ENCODE results near the gene COX6A2. TPM values are rescaled to one million over a fixed set of nuclear protein-coding genes. Genes with fewer than 3 reads are reported as not detected.

The COX6A2 gene
- total RNA-seq, 1 experiment from 2014 or later: not detected

GRCh38 chr16:31453255-31454204, 25.4 kb upstream of the COX6A2 start:
- peaks cover 38% of the 10 kb centered on the region for H3F3A ChIP-seq (ENCODE audit: insufficient read depth, low read depth)
- H3K4me2 ChIP-seq: peak overlapping the region; percentile 60
- no peaks in the 10 kb centered on the region for H3K9me2 ChIP-seq (ENCODE audit: insufficient read depth)
- H3K27ac ChIP-seq: peak overlapping the region; percentile 75
- no peaks in the 10 kb centered on the region for H3K36me3 ChIP-seq (ENCODE audit: low read depth)
- BruUV-seq (replicated peaks): TSS peak; percentile 52
- no peak for TF ChIP-seq EZH2 (IDR thresholded peaks at IDR 0.05; ENCODE audit: low read depth)
- TF ChIP-seq, protein P1, sequence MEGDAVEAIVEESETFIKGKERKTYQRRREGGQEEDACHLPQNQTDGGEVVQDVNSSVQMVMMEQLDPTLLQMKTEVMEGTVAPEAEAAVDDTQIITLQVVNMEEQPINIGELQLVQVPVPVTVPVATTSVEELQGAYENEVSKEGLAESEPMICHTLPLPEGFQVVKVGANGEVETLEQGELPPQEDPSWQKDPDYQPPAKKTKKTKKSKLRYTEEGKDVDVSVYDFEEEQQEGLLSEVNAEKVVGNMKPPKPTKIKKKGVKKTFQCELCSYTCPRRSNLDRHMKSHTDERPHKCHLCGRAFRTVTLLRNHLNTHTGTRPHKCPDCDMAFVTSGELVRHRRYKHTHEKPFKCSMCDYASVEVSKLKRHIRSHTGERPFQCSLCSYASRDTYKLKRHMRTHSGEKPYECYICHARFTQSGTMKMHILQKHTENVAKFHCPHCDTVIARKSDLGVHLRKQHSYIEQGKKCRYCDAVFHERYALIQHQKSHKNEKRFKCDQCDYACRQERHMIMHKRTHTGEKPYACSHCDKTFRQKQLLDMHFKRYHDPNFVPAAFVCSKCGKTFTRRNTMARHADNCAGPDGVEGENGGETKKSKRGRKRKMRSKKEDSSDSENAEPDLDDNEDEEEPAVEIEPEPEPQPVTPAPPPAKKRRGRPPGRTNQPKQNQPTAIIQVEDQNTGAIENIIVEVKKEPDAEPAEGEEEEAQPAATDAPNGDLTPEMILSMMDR (conservative IDR thresholded peaks at IDR 0.05): no peak
- H2AFZ ChIP-seq: no peak overlapping the region
- H3K27me3 ChIP-seq (ENCODE audit: insufficient read depth, low read depth): no peaks in the 10 kb centered on the region
- intact Hi-C loops (cut with micrococcal nuclease; ENCODE audit: unreplicated experiment): loop anchor here (2.0 to 10.0 kb wide), 4 partner anchors 66 to 799 kb away; partner anchors contain the start of genes FBRS, PRR14 and SETD1A
- H4K20me1 ChIP-seq (ENCODE audit: insufficient read depth): peaks cover 20% of the 10 kb centered on the region
- ChIA-PET CTCF (interaction anchor here (0.6 to 1.9 kb wide), 5 partner anchors 10 to 252 kb away, joined by 3 to 16 read pairs (median 7); partner anchors contain the start of gene ZNF843), POLR2A (ENCODE audit: unreplicated experiment) (interaction anchor here (0.6 to 1.2 kb wide), 9 partner anchors 8 to 944 kb away, joined by 3 to 50 read pairs (median 6); partner anchors contain the start of gene RUSF1)
- DNase-seq: peak; percentile 56 to 78
- peaks cover 60% of the 10 kb centered on the region for H3K4me1 ChIP-seq (replicated peaks; ENCODE audit: insufficient read depth)
- H3K4me3 ChIP-seq: no peak overlapping the region; the same call in 1 of the 2 replicates
- H3K9me3 ChIP-seq (ENCODE audit: insufficient read depth, low read depth): no peaks in the 10 kb centered on the region
- H3K79me2 ChIP-seq (ENCODE audit: low read depth): peaks cover 37% of the 10 kb centered on the region

DNA sequence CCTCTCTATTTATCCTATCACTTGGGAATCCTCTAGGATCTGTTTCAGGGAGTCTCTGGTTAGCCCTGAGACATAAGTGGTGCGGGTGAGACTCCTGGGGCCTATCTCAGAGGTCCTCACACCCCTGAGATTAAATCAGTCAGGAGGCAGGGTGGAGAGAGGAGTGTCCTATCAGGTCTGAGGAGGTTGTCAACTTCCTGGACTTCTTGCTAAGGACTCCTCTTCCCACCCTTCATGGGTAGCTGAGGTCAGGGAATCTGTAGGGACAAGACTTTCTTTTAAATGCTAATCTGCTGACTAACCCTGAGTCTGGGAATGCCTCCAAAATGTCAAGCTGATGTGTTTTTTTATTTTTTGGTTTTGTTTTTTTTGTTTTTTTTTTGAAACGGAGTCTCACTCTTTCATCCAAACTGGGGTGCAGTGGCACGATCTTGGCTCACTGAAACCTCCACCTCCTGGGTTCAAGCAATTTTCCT, 24.5 kb upstream of the COX6A2 start:
- no peak overlapping the region for H3K4me3 ChIP-seq
- no peak for TF ChIP-seq EZH2 (IDR thresholded peaks at IDR 0.05; ENCODE audit: low read depth)
- TF ChIP-seq, protein P1 (conservative IDR thresholded peaks at IDR 0.05): no peak
- H3K79me2 ChIP-seq (ENCODE audit: low read depth): peaks cover 28% of the 10 kb centered on the region
- H3K4me2 ChIP-seq: peak overlapping the region; percentile 60
- H3K27ac ChIP-seq: peak overlapping the region; percentile 75
- peaks cover 18% of the 10 kb centered on the region for H4K20me1 ChIP-seq (ENCODE audit: insufficient read depth)
- H2AFZ ChIP-seq: no peak overlapping the region
- H3K9me3 ChIP-seq (ENCODE audit: insufficient read depth, low read depth): no peaks in the 10 kb centered on the region
- H3K36me3 ChIP-seq (ENCODE audit: low read depth): no peaks in the 10 kb centered on the region
- no peaks in the 10 kb centered on the region for H3K27me3 ChIP-seq (ENCODE audit: insufficient read depth, low read depth)
- ChIA-PET CTCF (interaction anchor here (0.6 to 1.9 kb wide), 5 partner anchors 9 to 251 kb away, joined by 3 to 16 read pairs (median 7); partner anchors contain the start of gene ZNF843), POLR2A (ENCODE audit: unreplicated experiment) (interaction anchor here (0.6 to 1.0 kb wide), 7 partner anchors 30 to 943 kb away, joined by 3 to 50 read pairs (median 4); partner anchors contain the start of gene RUSF1)
- DNase-seq: peak; percentile 58 to 77
- no peaks in the 10 kb centered on the region for H3K9me2 ChIP-seq (ENCODE audit: insufficient read depth)
- H3K4me1 ChIP-seq (replicated peaks; ENCODE audit: insufficient read depth): peaks cover 57% of the 10 kb centered on the region
- intact Hi-C loops (cut with micrococcal nuclease; ENCODE audit: unreplicated experiment): loop anchor here (2.0 to 10.0 kb wide), 4 partner anchors 65 to 798 kb away; partner anchors contain the start of genes FBRS, PRR14 and SETD1A
- BruUV-seq (replicated peaks): no TSS peak
- peaks cover 31% of the 10 kb centered on the region for H3F3A ChIP-seq (ENCODE audit: insufficient read depth, low read depth)
